Measurements from ENCODE around the gene OR52K2. TPM values are rescaled to one million over a fixed set of nuclear protein-coding genes. Genes with fewer than 3 reads are reported as not detected.

The OR52K2 gene
- total RNA-seq, 6 experiments from 2014 or later = not detected

GRCh38 chr11:4465407-4465806 is 16.3 kb downstream of the OR52K2 start:
- no peak for DNase-seq
- peaks cover 18% of the 10 kb centered on the region for H3K36me3 Mint-ChIP-seq (ENCODE audit: low read depth)
- H3K4me1 Mint-ChIP-seq (ENCODE audit: low read depth) = peaks cover 16% of the 10 kb centered on the region
- peaks cover 20% of the 10 kb centered on the region for H3K9me3 Mint-ChIP-seq
- no peak overlapping the region for H3K4me3 Mint-ChIP-seq
- no peak for TF ChIP-seq CTCF (IDR thresholded peaks at IDR 0.05)
- H3K27me3 Mint-ChIP-seq (ENCODE audit: insufficient read depth) = no peaks in the 10 kb centered on the region; the same call in 1 of the 2 replicates
- H3K27ac Mint-ChIP-seq = no peak overlapping the region

GRCh38 chr11:4466131-4466870 is 17.2 kb downstream of the OR52K2 start:
- no peaks in the 10 kb centered on the region; the same call in 1 of the 2 replicates for H3K27me3 Mint-ChIP-seq (ENCODE audit: insufficient read depth)

GRCh38 chr11:4466871-4467442 is 17.9 kb downstream of the OR52K2 start:
- no peak overlapping the region for H3K4me3 Mint-ChIP-seq
- H3K27ac Mint-ChIP-seq = no peak overlapping the region
- peaks cover 12% of the 10 kb centered on the region for H3K4me1 Mint-ChIP-seq (ENCODE audit: low read depth)
- H3K36me3 Mint-ChIP-seq (ENCODE audit: low read depth) = peaks cover 15% of the 10 kb centered on the region
- H3K9me3 Mint-ChIP-seq = peaks cover 20% of the 10 kb centered on the region
- H3K27me3 Mint-ChIP-seq (ENCODE audit: insufficient read depth) = no peaks in the 10 kb centered on the region; the same call in 1 of the 2 replicates
- TF ChIP-seq CTCF (IDR thresholded peaks at IDR 0.05) = no peak
- no peak for DNase-seq

More at GRCh38 chr11:4466131-4466870, 17.2 kb downstream of the OR52K2 start:
- no peak for TF ChIP-seq CTCF (IDR thresholded peaks at IDR 0.05)
- Mint-ChIP-seq H3K36me3 (ENCODE audit: low read depth) (peaks cover 18% of the 10 kb centered on the region), H3K9me3 (peaks cover 20% of the 10 kb centered on the region), H3K4me1 (ENCODE audit: low read depth) (peaks cover 12% of the 10 kb centered on the region), H3K4me3 (no peak overlapping the region), H3K27ac (no peak overlapping the region)
- no peak for DNase-seq

- Mint-ChIP-seq H3K27me3 (ENCODE audit: insufficient read depth) (peaks cover 1% of the 10 kb centered on the region), H3K4me3 (no peak overlapping the region), H3K9me3 (peaks cover 20% of the 10 kb centered on the region), H3K27ac (no peak overlapping the region), H3K4me1 (ENCODE audit: low read depth) (peaks cover 12% of the 10 kb centered on the region), H3K36me3 (ENCODE audit: low read depth) (peaks cover 13% of the 10 kb centered on the region)
- DNase-seq = no peak
- no peak for TF ChIP-seq CTCF (IDR thresholded peaks at IDR 0.05)
Observed at GRCh38 chr11:4467811-4468606, 18.9 kb downstream of the OR52K2 start.

- H3K27me3 Mint-ChIP-seq (ENCODE audit: insufficient read depth) = peaks cover 4% of the 10 kb centered on the region; the same call in 1 of the 2 replicates
- H3K4me1 Mint-ChIP-seq (ENCODE audit: low read depth) = peaks cover 18% of the 10 kb centered on the region
- no peaks in the 10 kb centered on the region for H3K36me3 Mint-ChIP-seq (ENCODE audit: low read depth)
- no peak for DNase-seq
- H3K27ac Mint-ChIP-seq = no peak overlapping the region
- TF ChIP-seq CTCF (IDR thresholded peaks at IDR 0.05) = no peak
- H3K9me3 Mint-ChIP-seq = no peaks in the 10 kb centered on the region
- no peak overlapping the region for H3K4me3 Mint-ChIP-seq
Observed at GRCh38 chr11:4479644-4480043, 30.5 kb downstream of the OR52K2 start.
